GM18508 (cell line): ENCODE results near the gene IQCF2.
"Not testable (repeated sequence)": the region's sequence is repeated elsewhere in the genome, so short reads cannot be mapped to it uniquely, and the experiment has no call there.

Experiments used
- ATAC-seq: cut with Tn5 transposase; IDR thresholded peaks from one replicate; pipeline ENCODE4 v1.9.1; 2021; ENCODE audit warnings: moderate number of reproducible peaks; ENCODE audit not compliant: insufficient read depth, unreplicated experiment

The IQCF2 gene

GRCh38 chr3:51875501-51875900, 14.1 kb downstream of the IQCF2 start, which contains the start of gene IQCF5:
Gene IQCF5 (minus strand): TSS chr3:51875601. CDS start chr3:51875531, 70 bp downstream.
- no peak for ATAC-seq

- no peak for ATAC-seq
Measured at GRCh38 chr3:51876186-51876585, 14.8 kb downstream of the IQCF2 start.

- no peak for ATAC-seq
Measured at GRCh38 chr3:51879937-51880336, 18.5 kb downstream of the IQCF2 start.

GRCh38 chr3:51886447-51886846, 25.0 kb downstream of the IQCF2 start:
- no peak for ATAC-seq

GRCh38 chr3:51887620-51888019, 26.2 kb downstream of the IQCF2 start:
- ATAC-seq: no peak

GRCh38 chr3:51888463-51889105, 27.2 kb downstream of the IQCF2 start:
- ATAC-seq: no peak

- no peak for ATAC-seq
Measured at GRCh38 chr3:51891242-51892039, 30.0 kb downstream of the IQCF2 start.

- no peak for ATAC-seq
Measured at GRCh38 chr3:51894391-51894790, 33.0 kb downstream of the IQCF2 start.

GRCh38 chr3:51894939-51895338, 33.5 kb downstream of the IQCF2 start:
- ATAC-seq: no peak

GRCh38 chr3:51896607-51897305, 35.3 kb downstream of the IQCF2 start:
- ATAC-seq: no peak

GRCh38 chr3:51897391-51897790, 36.0 kb downstream of the IQCF2 start:
- no peak for ATAC-seq

GRCh38 chr3:51900043-51900442, 38.6 kb downstream of the IQCF2 start:
- not testable (repeated sequence) for ATAC-seq

- ATAC-seq: not testable (repeated sequence)
Measured at GRCh38 chr3:51902361-51902760, 40.9 kb downstream of the IQCF2 start.

GRCh38 chr3:51904034-51904823, 42.8 kb downstream of the IQCF2 start:
- no peak for ATAC-seq

GRCh38 chr3:51908026-51908425, 46.6 kb downstream of the IQCF2 start:
- ATAC-seq: no peak
